HepG2 (cell line): ENCODE results near the gene CDK17. TPM values are rescaled to one million over a fixed set of nuclear protein-coding genes. Genes with fewer than 3 reads are reported as not detected.
A peak's percentile ranks its signal among the peaks of the same experiment; 100 is the strongest.

Experiments used
- ARHGAP35 ChIP-seq: sonication (generic); formaldehyde crosslinking; IDR thresholded peaks from 2 replicates; pipeline ENCODE4 v1.9.0; 2022; ENCODE audit warnings: mild to moderate bottlenecking, inconsistent platforms, moderate library complexity, missing genetic modification reagents, borderline replicate concordance
- CEBPG ChIP-seq: IDR thresholded peaks from 2 replicates; pipeline ENCODE4 v1.6.1; 2016
- CHCHD3 ChIP-seq: sonication (generic); formaldehyde crosslinking; IDR thresholded peaks from 2 replicates; pipeline ENCODE4 v1.8.0; 2022; ENCODE audit warnings: mild to moderate bottlenecking, missing genetic modification reagents, moderate library complexity
- ETV5 ChIP-seq: IDR thresholded peaks from 2 replicates; pipeline ENCODE4 v1.6.1; 2018; ENCODE audit warnings: missing biosample characterization, missing genetic modification reagents, inconsistent platforms, borderline replicate concordance
- FOSL2 ChIP-seq: sonication (generic); formaldehyde crosslinking; IDR thresholded peaks from 2 replicates; pipeline ENCODE4 v1.4.0; 2020; ENCODE audit warnings: missing genetic modification reagents
- FOXA3 ChIP-seq: IDR thresholded peaks from 2 replicates; pipeline ENCODE4 v1.6.1; 2016; ENCODE audit warnings: missing genetic modification reagents, missing compliant biosample characterization
- GATAD2A ChIP-seq: IDR thresholded peaks from 2 replicates; pipeline ENCODE4 v1.6.1; 2016
- HDAC2 ChIP-seq: sonication (generic); formaldehyde crosslinking; IDR thresholded peaks from 2 replicates; pipeline ENCODE4 v1.4.0; 2020; ENCODE audit warnings: missing genetic modification reagents
- HMG20A ChIP-seq: IDR thresholded peaks from 2 replicates; pipeline ENCODE4 v1.6.1; 2016; ENCODE audit warnings: borderline replicate concordance
- IKZF4 ChIP-seq: sonication (generic); formaldehyde crosslinking; IDR thresholded peaks from 2 replicates; pipeline ENCODE4 v1.5.1; 2020; ENCODE audit warnings: borderline replicate concordance, mild to moderate bottlenecking, low read depth, missing genetic modification reagents; ENCODE audit errors: not compliant biosample characterization
- MAFK ChIP-seq, 2 experiments: IDR thresholded peaks in 1 of 2; conservative IDR thresholded peaks in 1 of 2; 2 replicates each; pipeline ENCODE4 v1.6.1; 2011; ENCODE audit warnings: improper control_type of control experiment in 2 of 2, low read length in 2 of 2
- MIER3 ChIP-seq: IDR thresholded peaks from 2 replicates; pipeline ENCODE4 v1.6.1; 2016; ENCODE audit warnings: missing compliant biosample characterization, borderline replicate concordance
- MZF1 ChIP-seq: sonication (generic); formaldehyde crosslinking; IDR thresholded peaks from 2 replicates; pipeline ENCODE4 v1.8.1; 2023; ENCODE audit warnings: mild to moderate bottlenecking, missing genetic modification reagents, borderline replicate concordance
- NFIC ChIP-seq: IDR thresholded peaks from 2 replicates; pipeline ENCODE4 v1.6.1; 2012; ENCODE audit warnings: mild to moderate bottlenecking, low read length, inconsistent platforms
- RARA ChIP-seq: IDR thresholded peaks from 2 replicates; pipeline ENCODE4 v1.6.1; 2016; ENCODE audit warnings: missing genetic modification reagents, missing compliant biosample characterization
- RARG ChIP-seq: sonication (generic); formaldehyde crosslinking; IDR thresholded peaks from 2 replicates; pipeline ENCODE4 v1.4.0; 2020; ENCODE audit warnings: low read depth, mild to moderate bottlenecking, missing genetic modification reagents
- RERE ChIP-seq: IDR thresholded peaks from 2 replicates; pipeline ENCODE4 v1.6.1; 2016; ENCODE audit warnings: low read depth, missing genetic modification reagents, missing compliant biosample characterization
- RXRB ChIP-seq: IDR thresholded peaks from 2 replicates; pipeline ENCODE4 v1.6.1; 2016; ENCODE audit warnings: borderline replicate concordance, missing genetic modification reagents, missing compliant biosample characterization
- SMAD1 ChIP-seq: sonication (generic); formaldehyde crosslinking; IDR thresholded peaks from 2 replicates; pipeline ENCODE4 v1.4.0; 2020; ENCODE audit warnings: missing genetic modification reagents, low read depth, mild to moderate bottlenecking, borderline replicate concordance
- TARDBP ChIP-seq: sonication (generic); formaldehyde crosslinking; IDR thresholded peaks from 2 replicates; pipeline ENCODE4 v1.8.0; 2022; ENCODE audit warnings: mild to moderate bottlenecking, missing genetic modification reagents
- TEAD3 ChIP-seq: optimal IDR thresholded peaks from 2 replicates; pipeline ENCODE3; 2016; ENCODE audit warnings: borderline replicate concordance
- THAP11 ChIP-seq: IDR thresholded peaks from 2 replicates; pipeline ENCODE4 v1.6.1; 2016; ENCODE audit warnings: missing biosample characterization, missing genetic modification reagents
- ZNF232 ChIP-seq: sonication (generic); formaldehyde crosslinking; IDR thresholded peaks from 2 replicates; pipeline ENCODE4 v1.4.0; 2020; ENCODE audit warnings: missing genetic modification reagents, borderline replicate concordance
- ZNF317 ChIP-seq: sonication (generic); formaldehyde crosslinking; IDR thresholded peaks from 2 replicates; pipeline ENCODE4 v1.5.0; 2020; ENCODE audit warnings: mild to moderate bottlenecking, missing genetic modification reagents
- ZNF572 ChIP-seq: sonication (generic); formaldehyde crosslinking; IDR thresholded peaks from 2 replicates; pipeline ENCODE4 v1.5.1; 2020; ENCODE audit warnings: mild to moderate bottlenecking, missing genetic modification reagents
- ZNF614 ChIP-seq: IDR thresholded peaks from 2 replicates; pipeline ENCODE4 v1.6.1; 2018; ENCODE audit warnings: missing biosample characterization, missing genetic modification reagents, inconsistent platforms, borderline replicate concordance
- ZNF747 ChIP-seq: sonication (generic); formaldehyde crosslinking; IDR thresholded peaks from 2 replicates; pipeline ENCODE4 v1.8.1; 2023; ENCODE audit warnings: missing genetic modification reagents, mild to moderate bottlenecking, borderline replicate concordance
- ZNF761 ChIP-seq: sonication (generic); formaldehyde crosslinking; conservative IDR thresholded peaks from 2 replicates; pipeline ENCODE4 v1.4.0; 2020; ENCODE audit warnings: mild to moderate bottlenecking, missing genetic modification reagents
- polyA plus RNA-seq, 8 experiments: library from polyadenylated mRNA; depleted of rRNA in 3 of 8; stranded (reverse) in 7 of 8; unstranded in 1 of 8; fragments of >200 nt; fragmentation: Illumina TruSeq in 4 of 8; extraction: Trizol in 4 of 8; gene quantifications; 2 replicates each; pipeline versions ENCODE4 v1.2.1 to v1.2.3, GENCODE V29; 2011 to 2016; ENCODE audit warnings: low read depth in 4 of 8, missing spikeins in 1 of 8, mixed read lengths in 1 of 8; ENCODE audit not compliant: insufficient read depth in 1 of 8
- total RNA-seq, 5 experiments: library from RNA; depleted of rRNA; stranded (reverse); fragments of >200 nt; fragmentation: Illumina TruSeq; extraction: Trizol; gene quantifications; 2 replicates each; pipeline ENCODE4 v1.2.3, GENCODE V29; 2016; ENCODE audit warnings: low read depth in 1 of 5

CDK17 gene
- total and polyA plus RNA-seq, 2 of the 13 experiments (the other 11 are each of a cell fraction or from before 2014, with no cell fraction given), result 9.9 to 22.3 TPM

- TF ChIP-seq ZNF232 (no peak), ZNF572 (CRISPR knock-in tag) (no peak), TEAD3 (CRISPR knock-in tag) (peak; percentile 9), ZNF317 (no peak), GATAD2A (CRISPR knock-in tag) (peak; percentile 70), RERE (no peak), TARDBP (CRISPR knock-in tag) (no peak), ARHGAP35 (CRISPR knock-in tag) (no peak), THAP11 (CRISPR knock-in tag) (0 out of 2 replicates have a peak, but pooled peaks have one; percentile 39), HMG20A (CRISPR knock-in tag) (peak; percentile 47; the same call in 1 of the 2 replicates), ETV5 (peak; percentile 76; the same call in 1 of the 2 replicates), FOXA3 (CRISPR knock-in tag) (peak; percentile 68), NFIC (peak; percentile 22; the same call in 1 of the 2 replicates), ZNF747 (CRISPR knock-in tag) (no peak), ZNF761 (no peak), MZF1 (no peak), FOSL2 (CRISPR knock-in tag) (0 out of 2 replicates have a peak, but pooled peaks have one; percentile 16), CEBPG (peak; percentile 68), ZNF614 (CRISPR knock-in tag) (no peak), MAFK (conservative IDR thresholded peaks at IDR 0.05 in 1 of 2, IDR thresholded peaks at IDR 0.05 in 1 of 2; ENCODE audit: low read length in 2 of 2) (peak; percentile 34 to 55; a peak in 2 of 4 replicates), SMAD1 (CRISPR knock-in tag) (no peak), CHCHD3 (no peak), IKZF4 (CRISPR knock-in tag) (no peak), MIER3 (peak; percentile 28; the same call in 1 of the 2 replicates), RXRB (CRISPR knock-in tag) (peak; percentile 46; the same call in 1 of the 2 replicates), RARG (CRISPR knock-in tag) (no peak), RARA (CRISPR knock-in tag) (peak; percentile 41; the same call in 1 of the 2 replicates), HDAC2 (0 out of 2 replicates have a peak, but pooled peaks have one; percentile 34)
These were observed 16.0 kb upstream of the CDK17 start (continued) for GRCh38 chr12:96416033-96416799.
